Lung microvascular endothelial cell (primary cell): Measurements from ENCODE around the gene FOXL2NB. TPM values are rescaled to one million over a fixed set of nuclear protein-coding genes. Genes with fewer than 3 reads are reported as not detected.
A peak's percentile ranks its signal among the peaks of the same experiment; 100 is the strongest.
"Not testable (repeated sequence)": the region's sequence is repeated elsewhere in the genome, so short reads cannot be mapped to it uniquely, and the experiment has no call there.

Experiments used
- DNase-seq, 2 donors: peaks; one replicate each; pipeline versions ENCODE4 v3.0.0 to v3.0.0-alpha.2; 2010; ENCODE audit warnings: low read depth in 2 of 2
- total RNA-seq: library from RNA; depleted of rRNA; stranded (reverse); fragments of >200 nt; gene quantifications from 2 replicates; pipeline ENCODE4 v1.2.1, GENCODE V29; 2014

The FOXL2NB gene
- total RNA-seq: not detected in 2 replicates

DNA sequence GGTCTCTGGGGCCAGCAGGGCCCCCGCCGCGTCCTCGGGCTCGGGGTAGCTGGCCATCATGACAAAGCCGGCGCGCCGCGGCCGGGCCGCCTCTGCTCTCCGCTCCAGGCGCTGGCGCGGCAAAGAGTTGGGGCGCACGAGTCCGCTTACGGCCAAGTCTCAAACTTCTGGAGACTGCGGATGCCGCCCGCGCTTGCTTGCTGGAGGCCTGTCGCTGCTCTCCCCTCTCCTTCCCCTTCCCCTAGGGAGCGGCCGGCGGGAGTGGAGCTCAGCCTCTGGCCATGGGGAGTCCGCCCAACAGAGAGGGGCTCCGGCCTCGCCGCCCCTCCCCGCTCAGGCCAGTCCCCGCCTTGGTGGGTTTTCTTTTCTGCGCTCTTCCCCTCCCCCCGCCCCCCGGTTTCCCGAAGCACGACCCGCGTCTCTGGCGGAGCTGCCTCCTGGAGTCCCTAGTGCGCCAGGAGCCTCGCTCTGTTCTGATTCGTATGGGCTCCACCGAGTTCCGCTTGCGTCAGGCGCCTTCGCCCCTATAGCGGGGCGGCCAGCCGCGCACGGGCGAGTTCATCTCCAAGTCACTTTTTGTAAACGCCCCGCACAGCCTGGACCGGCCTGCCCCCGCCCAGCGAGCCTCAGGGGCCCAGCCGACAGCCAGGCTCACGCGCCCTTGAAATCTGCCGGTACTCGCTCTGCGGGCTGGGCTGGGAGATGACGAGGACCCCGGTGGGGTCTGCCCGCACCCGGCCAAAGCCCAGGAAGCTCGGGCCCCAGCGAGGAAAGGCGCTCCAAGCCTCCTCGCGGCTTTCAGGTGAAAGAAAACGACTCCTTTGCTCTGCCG lies at the start of gene FOXL2NB, which contains the start of gene FOXL2:
FOXL2NB (plus strand) TSS at position 555 of the 832 bp plus-strand sequence; CDS start at position 703, 148 bp downstream.
FOXL2 (minus strand) TSS at position 475 of the 832 bp plus-strand sequence; CDS start at position 60, 415 bp downstream.
- no peak for DNase-seq

DNA sequence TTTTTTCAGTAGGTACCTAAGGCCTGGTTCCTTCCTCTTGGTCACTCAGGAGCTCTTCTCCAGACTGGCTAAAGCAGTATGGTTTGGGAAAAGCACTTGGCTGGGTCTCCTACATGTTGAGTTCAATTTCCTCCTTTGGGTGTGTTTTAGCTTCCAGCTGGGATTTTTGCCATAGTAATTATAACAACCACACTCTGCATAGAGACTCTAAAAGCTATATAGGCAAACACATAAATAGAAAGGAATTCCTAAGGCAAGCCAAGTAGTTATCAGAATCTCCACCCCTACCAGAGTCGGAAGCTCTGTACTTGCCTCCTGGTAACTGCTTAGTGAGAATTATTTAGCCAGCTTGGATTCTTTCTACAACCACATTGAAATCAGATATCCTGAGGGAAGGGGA lies 48.7 kb upstream of the FOXL2NB start:
- DNase-seq: peak; percentile 24

DNA sequence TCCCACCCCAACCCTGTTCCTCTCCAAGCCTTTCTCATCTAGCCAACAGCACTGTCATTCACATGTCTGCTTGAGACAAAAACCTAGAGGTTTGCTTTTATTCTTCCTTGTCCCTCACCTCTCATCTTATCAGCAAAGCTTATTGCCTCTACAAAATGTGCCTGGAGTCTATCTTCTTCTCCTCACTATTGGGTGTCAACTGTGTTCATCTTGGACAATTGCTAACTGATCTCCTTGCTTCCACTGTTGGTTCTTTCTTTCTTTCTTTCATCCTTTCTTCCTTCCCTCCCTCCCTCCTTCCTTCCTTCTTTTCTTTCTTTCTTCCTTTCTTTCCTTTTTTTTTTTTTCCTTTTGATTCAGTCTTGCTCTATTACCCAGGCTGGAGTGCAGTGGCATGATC lies 48.3 kb upstream of the FOXL2NB start:
- no peak for DNase-seq

DNA sequence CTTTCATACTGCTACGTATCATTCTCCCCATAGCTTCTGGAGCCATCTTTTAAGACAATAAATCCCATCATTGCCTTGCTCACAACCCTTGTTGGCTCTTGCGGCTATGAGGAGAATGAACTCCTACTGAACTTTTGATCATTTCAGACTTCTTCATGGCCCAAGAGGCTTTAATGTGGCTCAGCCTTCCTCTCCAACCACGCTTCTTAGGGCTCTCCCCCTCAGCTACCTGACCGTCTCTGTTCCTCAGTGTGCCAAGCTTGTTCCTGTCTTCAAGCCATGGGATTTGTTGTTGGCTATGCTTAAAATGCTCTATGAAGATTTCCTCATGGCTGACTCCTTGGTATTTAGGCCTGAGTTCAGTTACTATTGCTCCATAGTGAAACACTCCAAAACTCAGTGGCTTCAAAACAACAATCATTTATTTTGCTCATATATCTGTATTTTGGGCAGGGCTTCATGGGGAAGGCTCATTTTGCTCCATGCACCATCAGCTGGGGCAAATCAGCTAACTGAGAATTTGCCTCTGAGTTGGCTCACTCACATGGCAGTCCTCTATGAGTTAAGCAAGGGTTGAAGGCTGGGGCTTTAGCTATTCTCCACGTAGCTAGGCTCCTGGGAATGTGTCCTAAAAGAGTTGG lies 47.5 kb upstream of the FOXL2NB start:
- DNase-seq: no peak

DNA sequence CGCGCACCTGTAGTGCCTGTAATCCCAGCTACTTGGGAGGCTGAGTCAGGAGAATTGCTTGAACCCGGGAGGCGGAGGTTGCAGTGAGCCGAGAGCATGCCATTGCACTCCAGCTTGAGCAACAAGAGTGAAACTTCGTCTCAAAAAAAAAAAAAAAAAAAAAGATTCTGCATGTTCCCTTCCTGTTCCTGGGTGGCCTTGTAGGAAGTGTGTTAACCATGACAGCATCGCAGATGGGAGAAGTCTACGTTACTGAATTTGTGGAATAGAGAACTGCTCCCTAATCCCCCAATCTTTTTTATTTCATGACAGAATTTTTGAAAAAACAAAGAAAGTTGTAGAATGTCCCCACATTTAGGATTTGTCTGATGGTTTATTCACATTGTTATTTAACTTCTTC lies 45.5 kb upstream of the FOXL2NB start:
- DNase-seq: no peak

DNA sequence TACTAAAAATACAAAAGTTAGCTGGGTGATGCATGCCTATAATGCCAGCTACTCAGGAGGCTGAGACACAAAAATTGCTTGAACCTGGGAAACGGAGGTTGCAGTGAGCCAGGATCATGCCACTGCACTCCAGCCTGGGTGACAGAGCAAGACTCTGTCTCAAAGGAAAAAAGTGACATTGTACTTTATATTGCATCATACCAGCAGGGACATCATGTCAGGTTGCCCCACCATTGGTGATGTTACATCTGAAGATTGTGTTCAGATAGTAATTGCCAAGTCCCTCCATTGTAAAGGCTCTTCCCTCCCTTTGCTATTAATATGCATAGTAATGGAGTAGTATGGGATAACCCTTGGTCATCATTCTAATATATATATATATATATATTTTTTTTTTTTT lies 44.8 kb upstream of the FOXL2NB start:
- no peak for DNase-seq

DNA sequence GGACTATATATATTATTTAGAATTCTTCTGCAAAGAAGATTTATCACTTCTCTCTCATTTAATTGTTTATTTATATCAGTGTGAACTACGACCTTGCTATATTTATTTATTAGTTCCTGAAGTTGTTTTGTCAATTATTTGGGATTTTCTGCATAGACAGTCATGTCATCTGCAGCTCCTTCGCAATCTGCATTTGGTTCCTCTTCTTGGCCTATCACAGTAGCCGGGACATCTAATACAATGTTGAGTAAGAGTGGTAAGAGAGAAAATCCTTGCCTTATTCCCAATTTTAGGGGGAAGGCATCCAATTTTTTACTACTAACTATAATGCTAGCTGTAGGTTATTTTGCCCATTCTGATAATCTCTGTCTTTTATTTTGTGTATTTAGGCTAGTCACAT lies 39.5 kb upstream of the FOXL2NB start:
- no peak for DNase-seq

DNA sequence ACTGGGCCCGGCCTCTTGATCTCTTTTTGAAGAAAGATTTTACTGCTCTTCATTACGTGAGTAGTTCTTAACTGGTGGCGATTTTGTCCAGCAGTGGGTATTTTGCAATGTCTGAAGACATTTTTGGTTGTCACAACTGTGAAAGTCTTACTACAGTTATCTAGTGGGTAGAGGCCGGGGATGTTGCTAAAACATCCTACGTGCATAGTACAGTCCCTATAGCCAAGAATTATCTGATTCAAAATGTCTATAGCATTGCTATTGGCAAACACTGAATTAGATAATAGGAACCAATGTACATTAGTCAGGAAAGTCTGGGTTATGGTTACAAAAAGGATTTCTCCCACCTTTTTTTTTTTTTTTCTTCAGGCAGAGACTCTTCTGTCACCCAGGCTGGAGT lies 38.2 kb upstream of the FOXL2NB start:
- no peak for DNase-seq

DNA sequence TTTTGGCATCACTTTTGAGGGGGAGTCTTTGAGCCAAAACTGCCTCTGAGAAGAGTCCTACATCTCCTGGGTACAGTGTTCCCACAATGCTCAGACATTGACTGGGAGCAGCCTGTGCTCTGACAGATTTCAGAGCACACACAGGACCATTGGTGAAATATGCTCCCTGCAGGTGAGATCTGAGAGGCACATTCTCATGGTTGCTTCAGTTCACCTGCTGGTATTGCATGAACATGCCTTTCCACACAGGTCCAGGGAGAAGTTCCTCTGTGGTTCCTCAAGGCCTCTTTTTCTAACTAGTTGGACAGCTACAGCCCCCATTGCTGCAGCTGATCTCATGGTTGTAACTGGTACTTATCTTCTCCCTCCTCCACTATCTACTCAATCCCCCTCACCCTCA lies 37.1 kb upstream of the FOXL2NB start:
- DNase-seq: no peak

DNA sequence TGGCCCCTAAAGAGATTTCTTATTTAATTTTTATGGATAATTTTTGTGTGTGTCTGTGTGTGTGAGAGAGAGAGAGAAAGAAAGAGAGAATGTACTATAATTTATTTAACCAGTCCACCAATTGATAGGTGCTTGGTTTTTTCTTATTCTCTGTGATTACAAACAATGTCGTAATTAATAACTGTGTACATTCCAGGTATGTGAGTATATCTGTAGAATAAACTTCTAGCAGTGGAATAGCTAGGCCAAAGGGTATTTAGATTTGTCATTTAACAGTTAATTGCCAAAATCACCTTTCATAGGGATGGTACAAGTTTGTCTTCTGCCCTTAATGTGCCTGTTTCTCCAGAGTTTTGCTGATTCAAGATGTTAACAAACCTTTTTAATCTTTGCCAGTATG lies 35.4 kb upstream of the FOXL2NB start:
- no peak for DNase-seq

DNA sequence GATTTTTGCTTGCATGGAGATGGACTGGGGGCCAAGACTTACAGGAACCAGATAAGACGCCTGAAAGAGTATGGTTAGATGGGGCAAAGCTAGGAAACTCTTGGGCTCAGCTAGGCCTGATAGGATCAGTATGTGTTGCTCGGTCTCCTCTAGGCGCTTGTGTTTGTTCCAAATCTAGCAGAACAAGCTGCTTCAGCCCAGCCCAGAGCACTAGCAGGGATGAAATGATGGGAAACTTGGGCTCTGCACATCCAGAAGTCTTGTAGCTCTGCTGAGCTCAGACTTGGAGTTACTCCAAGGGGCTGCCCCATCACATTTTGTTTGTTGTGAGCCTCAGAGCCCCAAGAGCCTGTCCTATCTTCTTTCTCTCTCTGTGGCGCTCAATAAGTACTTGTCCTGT lies 34.8 kb upstream of the FOXL2NB start:
- no peak for DNase-seq

DNA sequence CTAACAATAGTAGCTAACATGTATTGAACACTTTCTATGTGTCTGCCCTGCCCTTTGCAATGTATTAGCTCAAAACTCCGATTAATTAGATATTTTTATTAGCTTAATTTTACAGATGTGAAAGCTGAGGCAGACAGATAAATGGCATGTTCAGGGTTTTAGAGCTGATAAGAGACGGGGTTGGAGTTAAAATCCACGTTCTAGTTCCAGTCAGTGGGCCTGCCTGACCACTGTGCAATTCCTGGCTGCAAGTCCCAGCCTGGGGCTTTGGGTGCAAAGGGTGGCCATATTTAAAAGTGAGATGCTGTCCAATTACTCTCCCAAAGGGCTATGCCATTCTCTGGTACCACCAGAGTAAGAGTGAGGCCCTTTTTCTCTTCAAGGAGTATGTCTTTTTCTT lies 33.3 kb upstream of the FOXL2NB start:
- no peak for DNase-seq

DNA sequence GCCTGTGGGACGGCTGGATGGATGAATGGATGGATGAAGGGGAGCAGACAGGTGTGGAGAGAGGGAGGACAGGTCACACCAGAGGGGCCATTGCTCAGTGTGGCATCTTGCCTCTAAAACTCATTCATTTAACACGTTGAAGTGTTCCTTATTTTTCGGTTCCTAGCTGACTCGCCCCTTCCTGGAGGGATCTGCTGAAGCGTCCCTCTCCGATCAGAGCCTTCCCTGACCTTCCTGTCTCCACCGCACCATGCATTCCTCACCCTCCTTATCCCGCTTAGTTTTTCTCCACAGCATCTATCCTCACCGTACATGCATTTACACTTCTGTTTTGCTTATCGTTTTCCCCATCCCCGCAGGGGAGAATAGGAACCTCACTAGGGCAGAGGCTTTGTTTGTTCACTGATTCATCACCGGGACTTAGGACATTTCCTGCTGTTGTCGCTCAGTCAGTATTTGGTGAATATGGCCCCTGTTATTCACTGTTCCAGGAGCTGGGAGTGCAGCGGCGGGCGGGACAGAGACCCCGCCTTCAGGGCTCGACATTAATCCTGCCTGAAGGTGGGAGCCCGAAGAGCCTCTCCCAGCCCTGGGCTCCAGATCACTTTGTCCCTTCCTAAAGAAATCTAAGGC lies 32.0 kb upstream of the FOXL2NB start:
- peak; percentile 82 to 91 for DNase-seq

DNA sequence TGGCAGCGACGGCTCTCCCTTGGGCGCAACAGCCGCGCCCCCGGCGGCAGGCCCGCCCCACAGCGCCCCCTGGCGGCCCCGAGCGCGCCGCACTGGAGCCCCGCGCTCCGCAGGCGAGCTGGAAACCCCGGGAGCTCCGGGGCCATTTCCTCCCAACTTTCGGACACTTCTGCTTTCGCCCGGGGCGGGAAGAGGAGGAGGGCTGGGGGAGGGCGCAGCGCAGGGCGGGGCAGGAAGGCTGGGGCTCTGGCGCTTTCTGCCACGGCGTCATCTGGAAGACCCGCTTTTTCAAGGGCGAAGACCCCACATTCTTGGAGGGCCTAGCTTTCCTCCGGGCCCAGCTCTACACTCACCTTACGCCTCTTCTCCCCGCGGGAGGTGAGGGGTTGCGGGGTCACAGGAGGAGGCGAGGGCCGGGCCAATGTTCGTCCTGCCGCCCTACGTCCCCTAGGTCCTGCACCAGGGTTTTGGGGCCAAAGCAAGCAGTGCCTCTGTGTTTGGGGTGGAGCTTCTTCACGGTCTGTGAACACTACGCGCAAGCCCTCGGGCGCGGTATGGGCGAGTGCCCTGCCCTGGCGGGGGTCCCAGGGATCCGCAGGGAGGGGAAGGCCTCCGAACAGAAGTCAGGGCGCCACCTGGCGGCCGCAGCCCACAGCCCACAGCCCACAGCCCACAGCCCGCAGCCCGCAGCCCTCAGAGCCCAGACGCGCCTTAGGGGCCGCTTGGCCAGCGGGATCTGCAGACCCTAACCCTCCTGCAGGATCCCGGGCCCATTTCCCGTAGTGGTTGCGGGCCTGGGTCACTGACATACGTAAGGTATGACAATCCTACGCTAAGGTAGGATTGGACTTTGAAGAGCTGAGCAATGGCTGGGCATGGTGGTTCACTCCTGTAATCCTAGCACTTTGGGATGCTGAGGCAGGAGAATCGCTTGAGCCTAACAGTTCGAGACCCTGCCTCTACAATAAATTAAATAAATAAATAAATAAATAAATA lies 31.2 kb upstream of the FOXL2NB start:
- DNase-seq: peak; percentile 89 to 96

DNA sequence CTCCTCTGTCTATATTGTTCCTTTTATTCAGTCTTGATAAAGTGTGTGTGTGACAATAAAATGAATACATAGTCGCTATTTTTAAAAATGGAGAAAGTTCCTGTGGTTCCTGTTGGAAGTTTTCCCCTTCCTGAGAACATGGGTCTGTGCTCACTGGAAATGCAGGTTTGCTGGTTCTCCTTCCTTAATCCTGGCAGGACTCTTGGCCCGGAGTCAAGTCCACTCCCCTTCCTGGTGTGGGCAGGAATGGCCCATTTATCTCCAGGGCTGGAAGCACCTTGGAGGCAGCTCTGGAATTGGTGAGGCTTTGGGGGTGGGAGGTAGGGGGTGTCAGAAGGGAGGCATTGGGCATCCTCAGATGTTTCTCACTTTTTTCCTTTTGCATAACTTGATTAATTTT lies 30.2 kb upstream of the FOXL2NB start:
- DNase-seq: peak in 1 of 2 donors; percentile 14

DNA sequence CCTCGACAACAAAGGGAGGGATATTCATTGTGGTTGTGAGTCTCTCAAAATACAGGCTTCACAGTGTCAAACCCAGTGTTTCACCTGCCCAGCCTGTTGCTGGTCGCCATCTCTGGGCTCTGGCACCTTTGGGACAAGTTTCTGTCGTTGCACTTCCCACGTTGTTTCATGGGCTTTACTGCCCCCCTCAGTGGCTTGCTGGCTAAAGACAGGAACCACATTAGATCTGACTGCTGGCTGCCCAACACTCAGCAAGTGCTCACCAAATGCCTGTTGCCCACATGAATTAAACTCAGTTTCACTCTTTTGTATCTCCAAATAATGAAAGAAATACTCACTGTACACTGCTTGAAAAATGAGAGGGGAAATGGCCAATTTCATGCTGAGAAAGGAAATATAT lies 27.7 kb upstream of the FOXL2NB start:
- no peak for DNase-seq

DNA sequence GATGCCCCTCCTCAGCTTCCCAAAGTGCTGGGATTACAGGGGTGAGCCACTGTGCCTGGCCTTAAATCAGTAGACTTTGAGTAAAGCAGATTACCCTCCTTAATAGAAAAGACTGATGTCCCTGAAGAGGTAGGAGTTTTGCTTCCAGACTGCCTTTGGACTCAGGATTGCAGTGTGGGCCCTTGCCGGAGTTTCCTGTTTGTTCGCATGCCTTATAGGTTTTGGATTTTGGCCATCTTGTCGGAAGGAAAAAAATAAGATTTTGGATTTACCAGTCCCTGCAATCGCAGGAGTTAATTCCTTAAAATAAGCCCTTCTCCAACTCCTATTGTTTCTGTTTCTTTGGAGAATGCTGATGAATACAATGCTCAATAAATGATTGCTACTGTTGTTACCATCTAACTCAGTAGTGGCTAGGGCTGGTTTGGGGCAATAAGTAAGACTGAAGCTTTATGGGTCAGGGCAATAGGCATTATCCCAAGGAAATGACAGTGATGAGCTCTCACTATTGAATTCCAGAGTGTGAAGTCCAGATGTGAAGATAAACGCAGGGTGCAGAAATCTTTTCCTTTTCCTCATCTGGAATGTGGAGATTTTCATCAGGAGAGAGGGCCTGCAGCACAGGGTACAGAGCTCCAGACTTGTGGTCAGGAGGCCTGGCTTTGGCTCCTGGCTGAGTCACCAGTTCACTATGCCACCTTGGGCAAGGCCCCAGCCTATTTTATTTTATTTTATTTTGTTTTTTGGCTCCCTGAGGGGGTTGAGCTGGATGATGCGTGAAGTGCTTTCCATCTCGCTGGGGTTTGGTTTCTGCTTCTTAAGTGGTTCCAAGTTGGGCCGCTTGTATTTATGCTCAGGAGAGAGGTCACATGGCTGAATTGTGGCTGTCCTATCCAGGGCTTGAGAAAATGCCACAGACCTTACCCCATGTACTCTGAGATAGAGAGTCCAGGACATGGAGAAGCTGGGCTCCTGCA lies 25.4 kb upstream of the FOXL2NB start:
- DNase-seq: peak in 1 of 2 donors; percentile 32

DNA sequence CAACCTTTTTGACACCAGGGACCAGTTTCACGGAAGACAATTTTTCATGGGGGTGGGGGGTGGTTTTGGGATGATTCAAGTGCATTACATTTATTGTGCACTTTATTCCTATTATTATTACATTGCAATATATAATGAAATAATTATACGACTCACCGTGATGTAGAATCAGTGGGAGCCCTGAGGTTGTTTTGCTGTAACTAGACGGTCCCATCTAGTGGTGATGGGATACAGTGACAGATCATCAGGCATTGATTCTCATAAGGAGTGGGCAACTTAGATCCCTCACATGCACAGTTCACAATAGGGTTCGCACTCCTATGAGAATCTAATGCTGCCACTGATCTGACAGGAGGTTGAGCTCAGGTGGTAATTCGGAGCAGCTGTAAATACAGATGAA lies 24.6 kb upstream of the FOXL2NB start:
- DNase-seq: not testable (repeated sequence)

DNA sequence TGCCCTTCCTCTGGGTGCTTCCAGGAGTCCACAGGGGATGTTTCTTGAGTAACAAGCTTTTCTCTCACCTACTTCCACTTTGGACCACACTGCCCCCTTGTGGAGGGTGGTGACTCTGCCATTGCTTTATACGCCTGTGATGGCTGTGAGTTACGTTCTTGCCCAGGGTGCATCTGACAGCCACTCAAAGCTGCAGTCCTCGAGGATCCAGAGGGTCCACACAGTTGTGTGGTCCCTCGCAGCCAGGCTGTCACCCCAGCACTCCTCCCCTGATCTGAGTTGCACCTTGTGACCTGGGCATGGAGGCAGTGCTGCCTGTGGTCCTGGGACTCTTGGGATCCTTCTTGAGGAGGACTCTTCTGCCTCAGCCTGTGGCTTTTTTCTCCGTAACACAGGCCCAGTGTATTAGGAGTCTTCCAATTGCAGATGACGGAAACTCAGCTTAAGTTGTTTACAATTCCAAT lies 23.5 kb upstream of the FOXL2NB start:
- peak; percentile 87 to 88 for DNase-seq
